ENCODE data around the gene SLC9A9.
A peak's percentile ranks its signal among the peaks of the same experiment; 100 is the strongest.

Gene SLC9A9

DNA sequence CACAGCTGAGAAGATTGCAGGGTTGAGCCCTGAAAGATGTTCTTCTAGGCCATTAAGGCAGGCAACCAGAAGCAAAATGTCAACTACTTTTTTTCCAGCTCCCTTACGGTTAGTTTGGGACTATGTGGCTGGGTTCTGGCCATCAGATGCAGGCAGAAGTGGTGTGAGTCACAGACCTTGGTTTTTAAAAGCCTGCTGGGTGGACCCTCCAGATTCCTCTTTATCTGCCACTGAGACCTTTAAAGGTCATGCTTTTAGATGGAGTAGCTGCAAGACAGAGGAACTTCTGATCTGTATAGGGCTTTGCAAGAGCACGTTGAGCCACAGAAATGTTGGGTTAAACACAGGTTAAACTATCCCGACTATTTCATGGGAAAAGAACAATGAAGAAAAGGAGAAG, 625.8 kb downstream of the SLC9A9 start:
- no peak overlapping the region for H3K4me3 ChIP-seq (ENCODE audit: low read length)
- TF ChIP-seq CTCF (IDR thresholded peaks at IDR 0.05; ENCODE audit: insufficient read depth, low read depth, low read length, missing control alignments), result no peak
- DNase-seq (ENCODE audit: low read depth), result no peak

DNA sequence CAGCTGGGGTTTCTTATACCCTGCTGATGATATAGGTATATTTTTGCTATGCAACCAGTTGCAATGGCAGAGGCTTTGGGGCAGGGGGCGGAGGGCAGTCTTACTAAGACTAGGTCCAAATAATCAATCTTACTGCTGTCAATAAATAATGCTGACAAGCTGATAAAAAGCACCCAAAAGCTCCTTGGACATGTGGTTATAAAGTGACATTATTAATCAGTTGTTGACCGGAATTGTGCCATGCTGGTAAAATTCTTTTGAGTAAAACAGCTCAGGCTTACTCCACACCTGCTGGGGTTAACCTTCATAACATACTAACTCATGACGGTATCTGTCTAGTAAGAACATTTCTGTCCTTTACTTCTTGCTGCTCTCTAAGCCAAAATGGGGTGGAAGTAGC, 626.8 kb downstream of the SLC9A9 start:
- TF ChIP-seq CTCF (IDR thresholded peaks at IDR 0.05; ENCODE audit: insufficient read depth, low read depth, low read length, missing control alignments), result no peak
- DNase-seq (ENCODE audit: low read depth), result no peak
- no peak overlapping the region for H3K4me3 ChIP-seq (ENCODE audit: low read length)

DNA sequence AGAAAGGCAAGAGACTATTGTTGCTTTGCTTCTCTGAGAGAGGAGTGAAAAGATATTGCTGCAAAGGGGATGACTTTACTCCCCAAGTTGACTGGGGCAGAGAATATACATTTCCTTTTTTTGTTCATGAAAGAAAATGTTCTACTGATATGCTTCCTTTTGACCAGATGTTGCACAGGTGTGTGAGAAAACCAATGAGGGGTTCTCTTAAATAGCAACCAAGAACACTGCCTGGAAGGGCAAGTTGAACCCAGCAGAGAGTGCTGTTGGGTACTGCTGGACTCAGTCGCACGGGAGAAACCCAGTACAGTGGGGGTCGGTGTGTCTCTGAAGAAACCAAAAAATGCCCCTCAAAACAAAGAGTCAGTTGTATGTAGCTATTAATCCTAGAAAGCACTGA, 627.5 kb downstream of the SLC9A9 start:
- DNase-seq (ENCODE audit: low read depth), result no peak
- no peak overlapping the region for H3K4me3 ChIP-seq (ENCODE audit: low read length)
- TF ChIP-seq CTCF (IDR thresholded peaks at IDR 0.05; ENCODE audit: insufficient read depth, low read depth, low read length, missing control alignments), result no peak

DNA sequence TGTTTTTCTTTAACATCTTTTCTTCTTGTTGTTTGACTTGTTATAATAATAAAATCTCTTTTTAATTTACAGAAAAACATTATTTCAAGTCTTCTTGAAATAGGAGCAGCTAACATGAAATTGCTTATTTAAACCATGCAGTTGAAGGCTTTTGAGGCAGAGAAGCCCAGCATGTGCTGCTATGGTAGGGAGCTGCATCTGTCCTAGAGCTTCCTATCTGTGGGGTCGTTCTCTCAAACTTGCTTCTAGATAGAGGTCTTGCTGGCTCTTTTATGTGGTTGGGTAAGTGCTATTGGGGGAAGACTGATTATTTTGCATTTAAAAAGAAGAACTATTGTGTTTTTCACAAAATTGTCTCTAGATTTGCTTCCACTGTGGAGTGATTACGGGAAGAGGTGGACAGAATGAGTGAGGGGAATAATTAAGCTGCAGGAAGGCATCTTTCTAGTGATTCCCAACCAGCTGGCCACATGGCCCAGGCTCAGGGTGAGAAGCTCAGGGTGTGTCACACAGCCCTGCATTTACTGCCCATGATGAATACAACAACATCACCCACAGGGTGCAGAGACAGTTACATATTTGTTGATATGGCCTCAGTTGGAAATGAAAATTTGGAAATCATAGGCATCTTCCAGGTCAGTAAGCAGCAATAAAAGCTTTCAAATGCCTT, 630.0 kb downstream of the SLC9A9 start:
- no peak for DNase-seq (ENCODE audit: low read depth)
- TF ChIP-seq CTCF (IDR thresholded peaks at IDR 0.05; ENCODE audit: insufficient read depth, low read depth, low read length, missing control alignments), result no peak

DNA sequence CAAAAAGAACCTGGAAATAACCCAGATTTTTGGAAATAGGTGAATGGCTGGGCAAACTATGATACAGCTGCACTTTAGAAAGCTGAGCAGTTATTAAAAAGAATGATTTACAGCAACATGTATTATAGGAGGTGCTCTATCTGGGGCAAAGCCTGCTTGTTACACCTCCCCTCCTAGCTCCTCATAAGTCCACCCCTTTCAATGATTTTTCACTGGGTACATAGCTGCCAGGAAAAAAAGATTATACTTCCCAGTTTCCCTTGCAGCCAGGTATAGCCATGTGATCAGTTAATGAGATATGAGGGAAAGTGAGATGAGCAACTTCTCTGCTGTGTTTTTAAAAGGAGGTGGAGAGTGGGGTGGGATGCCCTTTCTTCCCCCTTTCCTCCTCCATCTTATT, 631.0 kb downstream of the SLC9A9 start:
- no peak overlapping the region for H3K4me3 ChIP-seq (ENCODE audit: low read length)
- DNase-seq (ENCODE audit: low read depth), result no peak
- TF ChIP-seq CTCF (IDR thresholded peaks at IDR 0.05; ENCODE audit: insufficient read depth, low read depth, low read length, missing control alignments), result no peak

More for the DNA sequence above, 630.0 kb downstream of the SLC9A9 start:
- H3K4me3 ChIP-seq (ENCODE audit: low read length), result no peak overlapping the region

DNA sequence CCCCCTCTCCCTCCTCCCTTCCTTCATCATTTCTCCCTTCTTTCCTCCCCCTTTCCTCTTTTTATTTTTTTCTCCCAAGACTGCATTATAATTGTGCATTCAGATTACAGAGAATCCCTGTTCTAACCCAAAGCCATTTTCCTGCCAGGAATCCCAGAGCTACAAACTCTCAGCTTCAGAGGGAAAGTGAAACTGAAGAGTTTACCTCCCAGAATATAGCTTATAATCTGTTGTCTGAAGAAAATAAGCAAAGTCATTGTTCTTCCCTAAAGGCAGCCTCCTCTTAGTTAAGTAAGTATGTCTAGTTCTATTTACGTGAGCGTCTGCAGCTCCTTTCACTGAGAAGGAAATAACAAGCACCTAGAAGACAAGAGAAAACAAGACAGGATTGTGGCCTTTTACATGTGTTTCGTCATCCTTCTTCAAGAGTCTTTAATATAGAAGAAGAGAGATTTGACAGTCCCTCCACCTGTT, 631.5 kb downstream of the SLC9A9 start:
- H3K4me3 ChIP-seq (ENCODE audit: low read length), result no peak overlapping the region
- no peak for TF ChIP-seq CTCF (IDR thresholded peaks at IDR 0.05; ENCODE audit: insufficient read depth, low read depth, low read length, missing control alignments)

More for the DNA sequence above, 631.5 kb downstream of the SLC9A9 start:
- peak; percentile 6 for DNase-seq (ENCODE audit: low read depth)

All from epithelial cell of esophagus (primary cell).